SU-DHL-6 (cell line): ENCODE data around the gene SLC47A2.

Experiments used
- H2AFZ ChIP-seq: fragments of 200-600 bp; sonication (generic); 2 replicates; pipeline ENCODE4 v1.6.1; 2014; ENCODE audit warnings: low read depth, mild to moderate bottlenecking, moderate library complexity, mixed read lengths, antibody characterized with exemption, low read length; ENCODE audit not compliant: severe bottlenecking
- H3F3A ChIP-seq: fragments of 200-600 bp; shearing (Covaris generic); 2 replicates; pipeline ENCODE4 v1.6.0; 2016; ENCODE audit warnings: antibody characterized with exemption, mild to moderate bottlenecking; ENCODE audit not compliant: insufficient read depth
- H3K27ac ChIP-seq: fragments of 200-600 bp; sonication (generic); 2 replicates; pipeline ENCODE4 v1.5.1; 2016; ENCODE audit warnings: low read depth, mild to moderate bottlenecking, low read length, moderate library complexity, mixed read lengths
- H3K27me3 ChIP-seq: fragments of 200-600 bp; sonication (generic), shearing (Covaris generic); 2 replicates; pipeline ENCODE4 v1.6.0; 2014; ENCODE audit warnings: mild to moderate bottlenecking, low read length
- H3K36me3 ChIP-seq: fragments of 200-600 bp; sonication (generic); 2 replicates; pipeline ENCODE4 v1.6.1; 2014; ENCODE audit warnings: mild to moderate bottlenecking, low read length, mixed read lengths
- H3K4me2 ChIP-seq: fragments of 300-600, 200-600 bp; shearing (Covaris generic), sonication (generic); 2 replicates; pipeline ENCODE4 v1.6.0; 2014; ENCODE audit warnings: low read length, low read depth, mild to moderate bottlenecking; ENCODE audit not compliant: poor library complexity, severe bottlenecking
- H3K4me3 ChIP-seq: fragments of 200-600 bp; sonication (generic); 2 replicates; pipeline ENCODE4 v1.5.1; 2014; ENCODE audit warnings: antibody characterized with exemption, low read length, mild to moderate bottlenecking, mixed read lengths; ENCODE audit not compliant: insufficient read depth, poor library complexity, severe bottlenecking
- H3K79me2 ChIP-seq: fragments of 200-600 bp; sonication (generic); 2 replicates; pipeline ENCODE4 v1.6.1; 2014; ENCODE audit warnings: mild to moderate bottlenecking, low read length, moderate library complexity; ENCODE audit not compliant: insufficient read depth
- H3K9ac ChIP-seq: fragments of 200-600 bp; sonication (generic); 2 replicates; pipeline ENCODE4 v1.7.0; 2014; ENCODE audit warnings: mild to moderate bottlenecking, low read length
- H3K9me2 ChIP-seq: fragments of 200-600 bp; sonication (generic); replicated peaks from 2 replicates; pipeline ENCODE4 v1.6.1; 2014; ENCODE audit warnings: low read length; ENCODE audit not compliant: insufficient read depth
- H3K9me3 ChIP-seq: fragments of 200-600 bp; sonication (generic); 2 replicates; pipeline ENCODE4 v1.6.1; 2014; ENCODE audit warnings: low read length, mixed read lengths; ENCODE audit not compliant: insufficient read depth
- H4K20me1 ChIP-seq: fragments of 200-600 bp; sonication (generic); 2 replicates; pipeline ENCODE4 v1.6.1; 2014; ENCODE audit warnings: low read depth, mild to moderate bottlenecking, antibody characterized with exemption, low read length, moderate library complexity, mixed read lengths
- CTCF ChIP-seq: fragments of 200-600 bp; sonication (generic); IDR thresholded peaks from one replicate; pipeline ENCODE4 v1.5.1; 2017; ENCODE audit warnings: antibody characterized with exemption, mild to moderate bottlenecking, low read length, moderate library complexity; ENCODE audit not compliant: insufficient read depth, poor library complexity, severe bottlenecking
- EZH2phosphoT487 ChIP-seq: fragments of 200-600 bp; sonication (generic), shearing (Covaris generic); conservative IDR thresholded peaks from 2 replicates; pipeline ENCODE4 v1.6.1; 2018; ENCODE audit warnings: mild to moderate bottlenecking, antibody characterized with exemption, low read length, moderate library complexity, mixed read lengths

The SLC47A2 gene

DNA sequence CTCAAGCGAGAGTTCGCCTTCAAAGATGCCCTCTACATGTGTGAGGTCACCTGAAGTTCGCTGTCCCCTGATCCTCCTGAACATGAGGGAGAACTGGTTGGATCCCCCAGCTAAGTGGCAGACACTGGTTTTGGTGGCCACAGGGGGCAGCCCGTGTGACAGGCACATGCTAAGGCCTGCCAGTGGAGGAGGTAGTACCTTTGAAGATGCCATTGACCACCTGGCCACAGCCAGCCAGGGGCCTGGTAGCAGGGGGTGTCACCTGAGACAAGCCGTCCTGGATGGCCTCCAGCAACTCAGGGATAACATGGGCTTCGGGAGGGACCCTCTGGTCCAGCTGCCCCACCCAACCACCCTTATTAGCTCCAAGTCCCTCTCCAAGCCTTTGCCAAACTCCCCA, 39.0 kb upstream of the SLC47A2 start:
- Histone ChIP-seq H3K9ac (no peak overlapping the region), H3K27me3 (no peaks in the 10 kb centered on the region), H3K4me2 (no peak overlapping the region), H3K9me2 (no peaks in the 10 kb centered on the region), H3K9me3 (no peaks in the 10 kb centered on the region), H3F3A (no peaks in the 10 kb centered on the region), H2AFZ (no peak overlapping the region), H3K79me2 (no peaks in the 10 kb centered on the region), H3K36me3 (no peaks in the 10 kb centered on the region), H4K20me1 (no peaks in the 10 kb centered on the region), H3K4me3 (no peak overlapping the region), H3K27ac (no peak overlapping the region)
- TF ChIP-seq EZH2phosphoT487 (no peak), CTCF (no peak)

DNA sequence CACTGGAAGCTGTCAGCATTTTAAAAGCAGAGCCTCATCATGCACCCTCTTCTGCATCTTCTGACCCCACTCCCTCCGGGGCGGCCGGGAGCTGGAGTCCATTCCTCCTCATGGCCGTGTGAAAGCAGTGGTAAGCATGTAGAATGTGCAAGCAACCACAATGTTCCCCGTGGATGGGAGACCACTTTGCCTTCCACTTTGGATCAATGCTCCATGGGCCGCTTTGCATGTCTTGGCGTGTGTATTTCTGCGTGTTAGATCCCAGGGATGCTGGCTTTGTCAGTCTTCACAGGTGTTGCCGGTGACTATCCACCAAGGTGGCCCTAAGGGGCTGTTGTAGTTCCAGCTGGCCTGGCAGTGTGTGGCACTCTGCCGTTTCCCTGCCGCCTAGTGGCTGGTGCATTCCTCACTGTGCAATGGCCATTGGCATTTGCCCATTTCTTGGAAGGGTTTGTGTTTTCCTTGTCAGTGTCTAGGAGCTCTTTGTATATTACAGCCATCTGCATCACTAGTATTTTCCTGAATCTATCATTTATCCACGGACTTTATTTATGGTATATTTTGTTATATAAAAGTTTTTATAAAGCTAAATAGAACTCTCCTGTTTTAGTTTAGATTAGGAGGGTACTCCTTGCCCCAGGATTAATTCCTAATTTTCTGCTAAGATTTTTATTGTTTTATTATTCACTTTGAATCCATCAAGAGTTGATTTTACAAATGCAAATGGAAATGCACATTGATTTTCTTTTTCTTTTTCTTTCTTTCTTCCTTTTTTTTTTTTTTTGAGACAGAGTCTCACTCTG, 37.5 kb upstream of the SLC47A2 start:
- Histone ChIP-seq H4K20me1 (no peaks in the 10 kb centered on the region), H3K9ac (no peak overlapping the region), H3F3A (no peaks in the 10 kb centered on the region), H3K9me3 (no peaks in the 10 kb centered on the region), H3K27ac (no peak overlapping the region), H3K4me3 (no peak overlapping the region), H3K4me2 (no peak overlapping the region), H3K27me3 (no peaks in the 10 kb centered on the region), H2AFZ (no peak overlapping the region), H3K79me2 (no peaks in the 10 kb centered on the region), H3K36me3 (no peaks in the 10 kb centered on the region), H3K9me2 (no peaks in the 10 kb centered on the region)
- TF ChIP-seq CTCF (peak; percentile 18), EZH2phosphoT487 (no peak)

GRCh38 chr17:19753051-19753509, 36.7 kb upstream of the SLC47A2 start:
- Histone ChIP-seq H2AFZ (no peak overlapping the region), H4K20me1 (no peaks in the 10 kb centered on the region), H3K9me2 (no peaks in the 10 kb centered on the region), H3K27ac (no peak overlapping the region), H3K27me3 (no peaks in the 10 kb centered on the region), H3K79me2 (no peaks in the 10 kb centered on the region), H3K36me3 (no peaks in the 10 kb centered on the region), H3F3A (no peaks in the 10 kb centered on the region), H3K9ac (no peak overlapping the region), H3K4me3 (no peak overlapping the region), H3K4me2 (no peak overlapping the region), H3K9me3 (no peaks in the 10 kb centered on the region)
- no peak for TF ChIP-seq EZH2phosphoT487
- TF ChIP-seq CTCF: no peak
